ENCODE data around the gene SPDYE4.
A peak's percentile ranks its signal among the peaks of the same experiment; 100 is the strongest.

Gene SPDYE4

GRCh38 chr17:8793649-8794048, 35.3 kb upstream of the SPDYE4 start:
- DNase-seq (ENCODE audit: low spot score) = no peak
- Mint-ChIP-seq H3K36me3 (ENCODE audit: low read depth) (no peaks in the 10 kb centered on the region), H3K4me1 (ENCODE audit: low read depth) (no peaks in the 10 kb centered on the region), H3K27me3 (ENCODE audit: low read depth) (no peaks in the 10 kb centered on the region), H3K9me3 (no peaks in the 10 kb centered on the region), H3K27ac (no peak overlapping the region), H3K4me3 (no peak overlapping the region)

GRCh38 chr17:8792646-8793045, 34.3 kb upstream of the SPDYE4 start:
- no peaks in the 10 kb centered on the region for H3K27me3 Mint-ChIP-seq (ENCODE audit: low read depth)
- DNase-seq (ENCODE audit: low spot score) = no peak
- H3K27ac Mint-ChIP-seq = no peak overlapping the region
- no peaks in the 10 kb centered on the region for H3K36me3 Mint-ChIP-seq (ENCODE audit: low read depth)
- H3K4me1 Mint-ChIP-seq (ENCODE audit: low read depth) = no peaks in the 10 kb centered on the region
- no peak overlapping the region for H3K4me3 Mint-ChIP-seq
- H3K9me3 Mint-ChIP-seq = no peaks in the 10 kb centered on the region

- no peaks in the 10 kb centered on the region for H3K27me3 Mint-ChIP-seq (ENCODE audit: low read depth)
- H3K36me3 Mint-ChIP-seq (ENCODE audit: low read depth) = no peaks in the 10 kb centered on the region
- no peaks in the 10 kb centered on the region for H3K4me1 Mint-ChIP-seq (ENCODE audit: low read depth)
- H3K9me3 Mint-ChIP-seq = no peaks in the 10 kb centered on the region
- no peak overlapping the region for H3K27ac Mint-ChIP-seq
- no peak for DNase-seq (ENCODE audit: low spot score)
- H3K4me3 Mint-ChIP-seq = no peak overlapping the region
Observed at GRCh38 chr17:8791910-8792270, 33.5 kb upstream of the SPDYE4 start.

- Mint-ChIP-seq H3K4me3 (no peak overlapping the region), H3K9me3 (no peaks in the 10 kb centered on the region), H3K27me3 (ENCODE audit: low read depth) (no peaks in the 10 kb centered on the region), H3K27ac (no peak overlapping the region), H3K4me1 (ENCODE audit: low read depth) (no peaks in the 10 kb centered on the region), H3K36me3 (ENCODE audit: low read depth) (no peaks in the 10 kb centered on the region)
- DNase-seq (ENCODE audit: low spot score) = no peak
Observed at GRCh38 chr17:8791248-8791909, 33.0 kb upstream of the SPDYE4 start.

GRCh38 chr17:8789743-8790142, 31.4 kb upstream of the SPDYE4 start:
- no peak overlapping the region for H3K4me3 Mint-ChIP-seq
- DNase-seq (ENCODE audit: low spot score) = no peak
- H3K36me3 Mint-ChIP-seq (ENCODE audit: low read depth) = no peaks in the 10 kb centered on the region
- no peaks in the 10 kb centered on the region for H3K9me3 Mint-ChIP-seq
- H3K27me3 Mint-ChIP-seq (ENCODE audit: low read depth) = no peaks in the 10 kb centered on the region
- H3K27ac Mint-ChIP-seq = no peak overlapping the region
- H3K4me1 Mint-ChIP-seq (ENCODE audit: low read depth) = no peaks in the 10 kb centered on the region

- Mint-ChIP-seq H3K4me3 (no peak overlapping the region), H3K27me3 (ENCODE audit: low read depth) (no peaks in the 10 kb centered on the region)
Observed at GRCh38 chr17:8788998-8789397, 30.7 kb upstream of the SPDYE4 start.

GRCh38 chr17:8785547-8786413, 27.4 kb upstream of the SPDYE4 start:
- H3K9me3 Mint-ChIP-seq = no peaks in the 10 kb centered on the region
- no peak overlapping the region for H3K27ac Mint-ChIP-seq
- no peaks in the 10 kb centered on the region for H3K36me3 Mint-ChIP-seq (ENCODE audit: low read depth)
- H3K4me1 Mint-ChIP-seq (ENCODE audit: low read depth) = no peaks in the 10 kb centered on the region
- H3K4me3 Mint-ChIP-seq = no peak overlapping the region
- peak; percentile 29 for DNase-seq (ENCODE audit: low spot score)
- peaks cover 9% of the 10 kb centered on the region for H3K27me3 Mint-ChIP-seq (ENCODE audit: low read depth)

More at GRCh38 chr17:8788998-8789397, 30.7 kb upstream of the SPDYE4 start:
- H3K27ac Mint-ChIP-seq = no peak overlapping the region
- H3K36me3 Mint-ChIP-seq (ENCODE audit: low read depth) = no peaks in the 10 kb centered on the region
- no peak for DNase-seq (ENCODE audit: low spot score)
- H3K9me3 Mint-ChIP-seq = no peaks in the 10 kb centered on the region
- no peaks in the 10 kb centered on the region for H3K4me1 Mint-ChIP-seq (ENCODE audit: low read depth)

- H3K4me3 Mint-ChIP-seq = no peak overlapping the region
- H3K27ac Mint-ChIP-seq = no peak overlapping the region
- DNase-seq (ENCODE audit: low spot score) = no peak
- H3K4me1 Mint-ChIP-seq (ENCODE audit: low read depth) = no peaks in the 10 kb centered on the region
- peaks cover 29% of the 10 kb centered on the region for H3K27me3 Mint-ChIP-seq (ENCODE audit: low read depth)
- no peaks in the 10 kb centered on the region for H3K9me3 Mint-ChIP-seq
- H3K36me3 Mint-ChIP-seq (ENCODE audit: low read depth) = no peaks in the 10 kb centered on the region
Observed at GRCh38 chr17:8782176-8782575, 23.8 kb upstream of the SPDYE4 start.

- Mint-ChIP-seq H3K27me3 (ENCODE audit: low read depth) (peaks cover 33% of the 10 kb centered on the region), H3K36me3 (ENCODE audit: low read depth) (no peaks in the 10 kb centered on the region), H3K27ac (no peak overlapping the region), H3K4me3 (no peak overlapping the region), H3K4me1 (ENCODE audit: low read depth) (no peaks in the 10 kb centered on the region), H3K9me3 (no peaks in the 10 kb centered on the region)
- DNase-seq (ENCODE audit: low spot score) = no peak
Observed at GRCh38 chr17:8781776-8782175, 23.4 kb upstream of the SPDYE4 start.

- no peaks in the 10 kb centered on the region for H3K36me3 Mint-ChIP-seq (ENCODE audit: low read depth)
- no peaks in the 10 kb centered on the region for H3K4me1 Mint-ChIP-seq (ENCODE audit: low read depth)
- peaks cover 4% of the 10 kb centered on the region for H3K9me3 Mint-ChIP-seq
- DNase-seq (ENCODE audit: low spot score) = no peak
- H3K27me3 Mint-ChIP-seq (ENCODE audit: low read depth) = peaks cover 55% of the 10 kb centered on the region
- H3K27ac Mint-ChIP-seq = no peak overlapping the region
- H3K4me3 Mint-ChIP-seq = no peak overlapping the region
Observed at GRCh38 chr17:8776881-8777280, 18.5 kb upstream of the SPDYE4 start.

GRCh38 chr17:8776248-8776647, 17.9 kb upstream of the SPDYE4 start:
- no peak overlapping the region for H3K27ac Mint-ChIP-seq
- no peaks in the 10 kb centered on the region for H3K4me1 Mint-ChIP-seq (ENCODE audit: low read depth)
- H3K27me3 Mint-ChIP-seq (ENCODE audit: low read depth) = peaks cover 50% of the 10 kb centered on the region
- H3K9me3 Mint-ChIP-seq = peaks cover 4% of the 10 kb centered on the region
- no peaks in the 10 kb centered on the region for H3K36me3 Mint-ChIP-seq (ENCODE audit: low read depth)
- H3K4me3 Mint-ChIP-seq = no peak overlapping the region
- no peak for DNase-seq (ENCODE audit: low spot score)

GRCh38 chr17:8766731-8767130, 8.4 kb upstream of the SPDYE4 start:
- H3K27ac Mint-ChIP-seq = no peak overlapping the region
- no peaks in the 10 kb centered on the region for H3K4me1 Mint-ChIP-seq (ENCODE audit: low read depth)
- H3K9me3 Mint-ChIP-seq = no peaks in the 10 kb centered on the region
- no peak for DNase-seq (ENCODE audit: low spot score)
- no peak overlapping the region for H3K4me3 Mint-ChIP-seq
- H3K36me3 Mint-ChIP-seq (ENCODE audit: low read depth) = no peaks in the 10 kb centered on the region
- H3K27me3 Mint-ChIP-seq (ENCODE audit: low read depth) = peaks cover 14% of the 10 kb centered on the region

- Mint-ChIP-seq H3K9me3 (no peaks in the 10 kb centered on the region), H3K27me3 (ENCODE audit: low read depth) (peaks cover 13% of the 10 kb centered on the region), H3K4me3 (no peak overlapping the region), H3K36me3 (ENCODE audit: low read depth) (no peaks in the 10 kb centered on the region), H3K4me1 (ENCODE audit: low read depth) (no peaks in the 10 kb centered on the region), H3K27ac (no peak overlapping the region)
- no peak for DNase-seq (ENCODE audit: low spot score)
Observed at GRCh38 chr17:8762012-8762411, 3.7 kb upstream of the SPDYE4 start.

GRCh38 chr17:8757189-8757588, 1.2 kb downstream of the SPDYE4 start:
- peaks cover 1% of the 10 kb centered on the region for H3K4me1 Mint-ChIP-seq (ENCODE audit: low read depth)
- H3K36me3 Mint-ChIP-seq (ENCODE audit: low read depth) = no peaks in the 10 kb centered on the region
- peaks cover 12% of the 10 kb centered on the region for H3K27me3 Mint-ChIP-seq (ENCODE audit: low read depth)
- no peak for DNase-seq (ENCODE audit: low spot score)
- H3K4me3 Mint-ChIP-seq = no peak overlapping the region
- H3K9me3 Mint-ChIP-seq = no peaks in the 10 kb centered on the region
- H3K27ac Mint-ChIP-seq = no peak overlapping the region

Measured in T-helper 2 cell treated with Interferon-gamma antibody and Interleukin-4, amounts not matched to agents 5 μg/mL and 100 μg/mL, for 36 hours (primary cell).